GM21390 (cell line): ENCODE results near the gene VSIG8.

Source experiments
- ATAC-seq: cut with Tn5 transposase; IDR thresholded peaks from one replicate; pipeline ENCODE4 v1.9.1; 2021; ENCODE audit not compliant: unreplicated experiment

The VSIG8 gene

GRCh38 chr1:159859767-159860322 lies 2.6 kb downstream of the VSIG8 start:
- no peak for ATAC-seq

DNA sequence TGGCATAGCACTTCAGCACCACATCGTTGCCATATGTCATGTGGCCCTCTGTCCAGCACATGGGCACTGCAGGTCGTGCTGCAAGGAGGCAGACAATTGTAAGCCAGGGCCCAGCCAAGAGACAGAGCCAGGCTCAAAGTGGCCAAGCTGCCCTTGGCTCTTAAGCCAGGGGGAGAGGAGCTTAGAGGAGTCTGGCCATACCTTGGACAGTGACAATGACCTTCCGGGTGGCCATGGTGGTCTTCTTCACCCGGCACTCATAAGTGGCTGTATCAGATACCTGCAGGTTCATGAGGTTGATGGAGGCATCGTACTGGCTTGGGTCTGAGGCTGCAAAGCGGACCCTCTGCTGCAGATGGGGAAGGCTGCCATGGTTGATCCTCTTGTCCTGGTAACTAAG lies 4.6 kb downstream of the VSIG8 start:
- no peak for ATAC-seq

GRCh38 chr1:159856576-159856975 lies 5.9 kb downstream of the VSIG8 start:
- ATAC-seq: no peak

DNA sequence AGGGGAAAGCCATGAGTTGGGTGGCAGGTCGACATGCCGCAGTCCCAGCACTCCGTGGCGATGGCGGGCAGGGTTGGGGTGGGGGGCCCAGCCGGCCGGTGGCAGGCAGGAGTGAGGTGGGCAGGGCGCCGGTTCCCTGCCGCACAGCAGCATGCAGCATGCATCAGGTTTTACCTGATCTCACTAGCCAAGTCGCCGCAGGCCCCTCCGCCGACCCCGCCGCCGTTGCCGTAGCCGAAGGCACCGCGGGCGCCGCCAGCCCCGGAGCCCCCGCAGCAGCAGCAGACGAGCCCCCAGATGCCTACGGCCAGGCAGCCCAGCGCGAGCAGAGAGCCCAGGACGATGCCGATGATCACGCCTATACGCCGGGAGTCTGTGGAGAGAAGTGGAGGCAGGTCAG lies 6.7 kb downstream of the VSIG8 start:
- ATAC-seq: no peak

GRCh38 chr1:159854693-159855192 lies 7.7 kb downstream of the VSIG8 start:
- ATAC-seq: peak; percentile 95

- ATAC-seq: peak; percentile 15
These were observed 8.3 kb downstream of the VSIG8 start for GRCh38 chr1:159854116-159854692.

DNA sequence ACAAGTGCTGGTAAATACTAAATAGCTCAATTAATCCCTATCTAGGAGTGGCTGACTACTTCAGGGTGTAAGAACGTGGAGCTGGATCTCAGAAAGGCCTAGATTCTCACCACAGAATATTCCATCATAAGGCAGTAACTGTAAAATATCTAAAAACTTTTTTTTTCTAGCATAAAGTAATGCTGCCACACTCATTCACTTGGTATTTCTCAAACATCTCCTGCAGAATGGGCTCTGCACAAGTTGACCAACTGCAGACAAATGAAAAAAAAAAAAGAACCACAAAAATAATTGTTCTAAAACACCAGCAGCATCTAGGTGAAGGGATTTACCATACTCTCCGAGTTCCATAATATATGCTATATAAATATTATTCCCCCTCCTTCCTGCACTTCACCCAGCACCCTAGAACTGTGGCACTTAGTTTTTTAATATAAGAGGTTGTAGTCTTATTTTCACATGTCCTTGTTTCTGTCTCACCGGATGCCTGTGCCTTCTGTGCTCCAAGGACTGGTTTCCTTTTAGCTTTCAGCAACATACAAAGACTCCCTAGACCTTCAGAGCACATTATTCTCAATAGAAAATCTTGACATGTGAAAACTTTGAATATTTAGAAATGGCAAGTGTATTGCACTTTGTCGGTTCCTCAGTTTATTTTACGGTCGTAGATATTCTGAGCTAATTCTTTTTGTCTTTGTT lies 8.9 kb downstream of the VSIG8 start:
- ATAC-seq: no peak

DNA sequence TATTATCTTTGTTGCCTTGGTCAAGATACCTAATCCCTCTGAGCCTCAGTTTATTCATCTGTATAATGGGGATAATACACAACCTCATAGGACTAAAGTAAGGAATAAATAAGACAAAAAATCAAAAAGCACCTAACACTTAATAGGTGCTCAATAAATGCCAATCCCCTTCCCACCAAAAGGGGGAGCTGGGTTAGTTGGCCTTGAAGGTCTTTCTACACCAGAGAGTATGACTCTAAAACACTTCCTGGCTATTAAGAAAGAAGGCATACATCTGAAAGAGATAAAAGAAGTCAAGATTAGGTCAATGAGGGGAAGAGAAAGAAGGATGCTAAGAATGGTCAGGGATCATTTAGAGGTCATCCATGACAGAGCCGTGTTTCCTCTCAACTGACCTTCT lies 11.1 kb downstream of the VSIG8 start:
- ATAC-seq: no peak

DNA sequence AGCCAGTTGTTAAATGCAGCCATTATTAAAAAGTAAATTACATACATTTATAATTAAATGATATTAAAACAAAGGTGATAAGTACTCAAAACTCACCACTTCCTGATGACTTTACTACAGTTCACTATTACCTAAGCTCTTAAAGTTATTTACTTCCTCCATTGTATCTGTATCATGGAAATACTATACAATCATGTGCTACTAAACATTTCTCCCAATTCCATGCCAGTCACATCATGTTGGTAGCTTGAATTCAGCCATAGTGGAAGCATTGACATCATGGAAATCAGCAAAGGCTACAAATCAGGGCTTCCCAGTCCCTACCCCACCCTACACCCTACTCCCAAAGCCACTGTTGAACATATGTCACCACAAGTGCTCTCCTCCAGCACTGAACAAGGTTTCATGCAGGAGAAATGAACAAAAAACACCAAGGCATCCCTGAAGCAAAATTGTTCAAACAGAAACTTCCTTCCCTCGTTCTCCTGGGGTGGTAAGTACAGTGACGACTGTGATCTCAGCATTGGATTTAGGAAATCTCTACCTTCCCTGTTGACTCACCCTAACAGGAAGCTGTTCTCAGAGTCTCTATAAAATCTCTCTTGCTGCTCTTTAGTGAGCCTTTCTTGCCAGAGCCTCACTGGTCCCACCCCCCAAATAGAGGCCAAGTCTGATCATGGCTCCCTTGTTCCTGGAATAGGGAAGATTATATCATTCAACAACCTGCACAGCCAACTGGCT lies 12.7 kb downstream of the VSIG8 start:
- no peak for ATAC-seq

DNA sequence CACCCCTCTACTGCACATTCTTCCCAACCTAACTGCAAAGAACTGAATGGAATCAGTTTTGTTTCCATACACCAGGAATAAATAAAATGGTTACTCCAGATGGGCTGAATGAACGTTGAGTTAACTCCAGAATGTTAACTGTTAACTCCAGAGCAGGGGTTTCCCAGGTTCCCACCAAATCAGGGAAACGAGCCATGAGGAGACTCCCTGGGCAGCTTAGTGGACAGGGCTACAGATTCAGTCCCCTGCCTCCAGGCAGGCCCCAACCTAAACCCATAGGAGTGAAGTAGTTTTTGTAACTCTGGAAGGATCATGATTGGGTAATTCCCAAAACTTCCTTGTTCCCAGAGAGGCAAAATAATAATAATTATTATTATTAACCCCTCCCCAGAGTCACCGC lies 14.1 kb downstream of the VSIG8 start:
- no peak for ATAC-seq

DNA sequence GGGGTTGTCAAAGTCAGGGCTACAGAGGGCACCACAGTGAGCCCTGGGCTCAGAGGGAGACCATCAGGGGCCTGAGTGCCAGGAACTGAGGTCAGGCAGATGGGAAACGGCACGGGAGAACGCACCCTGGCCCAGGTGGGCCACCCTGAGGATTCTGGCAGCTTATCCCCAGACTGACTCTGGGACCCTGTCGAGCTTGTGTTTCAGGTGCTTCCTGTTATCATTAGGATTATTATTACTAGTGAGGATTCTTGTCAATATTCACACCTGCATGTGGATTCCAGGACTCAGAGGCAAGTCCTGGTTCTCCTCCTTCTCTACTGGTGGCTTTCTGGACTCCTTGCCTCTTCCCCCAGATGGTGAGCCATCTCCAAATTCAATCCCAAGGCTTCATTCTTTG lies 15.2 kb downstream of the VSIG8 start:
- no peak for ATAC-seq

GRCh38 chr1:159845751-159846629 lies 16.5 kb downstream of the VSIG8 start:
- no peak for ATAC-seq

- no peak for ATAC-seq
These were observed 19.0 kb downstream of the VSIG8 start for GRCh38 chr1:159843459-159843858.

GRCh38 chr1:159841749-159842148 lies 20.7 kb downstream of the VSIG8 start:
- no peak for ATAC-seq

GRCh38 chr1:159839116-159839849 lies 23.2 kb downstream of the VSIG8 start:
- ATAC-seq: peak; percentile 72

GRCh38 chr1:159838715-159839114 lies 23.7 kb downstream of the VSIG8 start:
- peak; percentile 66 for ATAC-seq

DNA sequence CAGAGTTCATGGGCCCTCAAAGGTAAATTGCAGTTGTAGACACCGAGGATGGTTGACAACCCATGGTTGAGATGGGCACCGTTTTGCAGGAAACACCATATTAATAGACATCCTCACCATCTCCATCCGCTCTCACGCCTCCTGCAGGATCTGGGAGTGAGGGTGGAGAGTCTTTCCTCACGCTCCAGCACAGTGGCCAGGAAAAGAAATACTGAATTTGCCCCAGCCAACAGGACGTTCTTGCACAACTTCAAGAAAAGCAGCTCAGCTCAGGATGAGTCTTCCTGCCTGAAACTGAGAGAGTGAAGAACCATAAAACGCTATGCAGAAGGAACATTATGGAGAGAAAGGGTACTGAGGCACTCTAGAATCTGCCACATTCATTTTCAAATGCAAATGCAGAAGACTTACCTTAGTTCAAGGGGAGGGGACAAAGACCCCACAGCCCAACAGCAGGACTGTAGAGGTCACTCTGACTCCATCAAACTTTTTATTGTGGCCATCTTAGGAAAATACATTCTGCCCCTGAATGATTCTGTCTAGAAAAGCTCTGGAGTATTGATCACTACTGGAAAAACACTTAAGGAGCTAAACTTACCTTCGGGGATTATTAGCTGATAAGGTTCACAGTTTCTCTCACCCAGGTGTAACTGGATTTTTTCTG lies 26.5 kb downstream of the VSIG8 start:
- no peak for ATAC-seq

DNA sequence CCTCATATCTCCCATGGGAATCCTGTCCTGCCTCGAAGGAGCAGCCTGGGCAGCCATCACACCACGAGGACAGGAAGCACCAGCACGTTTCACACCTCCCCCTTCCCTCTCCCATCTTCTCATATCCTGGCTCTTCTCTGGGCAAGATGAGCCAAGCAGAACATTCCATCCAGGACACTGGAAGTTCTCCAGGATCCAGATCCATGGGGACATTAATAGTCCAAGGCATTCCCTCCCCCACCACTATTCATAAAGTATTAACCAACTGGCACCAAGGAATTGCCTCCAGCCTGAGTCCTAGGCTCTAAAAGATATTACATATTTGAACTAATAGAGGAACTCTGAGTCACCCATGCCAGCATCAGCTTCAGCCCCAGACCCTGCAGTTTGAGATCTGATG lies 27.1 kb downstream of the VSIG8 start:
- ATAC-seq: no peak

DNA sequence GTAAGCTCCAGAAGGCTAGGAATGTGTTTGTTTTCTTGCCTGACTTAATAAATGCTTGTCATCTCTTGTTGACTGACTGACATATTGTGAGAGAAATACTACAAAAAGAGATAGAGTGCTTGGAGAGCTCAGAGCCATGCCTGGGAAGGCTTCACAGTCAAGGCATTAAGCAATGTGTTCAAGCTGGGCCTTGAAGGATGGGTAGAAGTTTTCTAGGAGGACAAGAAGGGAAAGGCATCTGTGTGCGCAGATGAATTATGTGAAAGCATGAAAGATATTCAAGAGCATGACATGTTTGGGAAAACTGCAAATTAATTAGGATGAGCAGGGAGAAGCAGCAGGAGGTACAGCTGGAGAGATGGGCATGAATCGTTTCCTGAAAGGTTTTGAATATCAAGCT lies 30.1 kb downstream of the VSIG8 start:
- no peak for ATAC-seq
